ENCODE measurements around the gene IMMP1L. TPM values are rescaled to one million over a fixed set of nuclear protein-coding genes. Genes with fewer than 3 reads are reported as not detected.
"Not testable (repeated sequence)": the region's sequence is repeated elsewhere in the genome, so short reads cannot be mapped to it uniquely, and the experiment has no call there.

The IMMP1L gene
- total RNA-seq, 1 donor from 2014 or later, result 27.1 TPM

DNA sequence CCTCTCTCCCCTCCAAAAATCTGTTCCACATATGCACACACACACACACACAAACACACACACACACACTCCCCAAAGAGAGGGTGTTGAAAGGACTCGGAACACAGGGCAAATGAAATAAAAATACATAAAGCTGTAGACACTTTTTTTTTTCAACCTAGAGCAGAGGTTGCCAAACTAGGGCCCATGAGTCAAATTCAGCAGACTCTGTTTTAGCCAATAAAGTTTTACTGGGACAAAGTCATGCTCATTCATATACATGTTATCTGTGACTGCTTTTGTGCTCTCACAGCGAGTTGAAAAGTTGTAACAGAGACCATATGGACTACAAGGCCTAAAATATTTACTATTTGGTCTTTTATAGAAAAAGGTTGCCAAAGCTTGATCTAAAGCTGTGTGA, 8.9 kb downstream of the IMMP1L start:
- Histone ChIP-seq H3K27me3 (ENCODE audit: control insufficient read depth, insufficient read depth, low read length) (no peaks in the 10 kb centered on the region), H3K4me3 (ENCODE audit: low read depth, low read length) (no peak overlapping the region), H3K36me3 (ENCODE audit: control insufficient read depth, insufficient read depth, low read length) (no peaks in the 10 kb centered on the region)
- no peak for DNase-seq (ENCODE audit: low read depth)
- TF ChIP-seq, protein P1, sequence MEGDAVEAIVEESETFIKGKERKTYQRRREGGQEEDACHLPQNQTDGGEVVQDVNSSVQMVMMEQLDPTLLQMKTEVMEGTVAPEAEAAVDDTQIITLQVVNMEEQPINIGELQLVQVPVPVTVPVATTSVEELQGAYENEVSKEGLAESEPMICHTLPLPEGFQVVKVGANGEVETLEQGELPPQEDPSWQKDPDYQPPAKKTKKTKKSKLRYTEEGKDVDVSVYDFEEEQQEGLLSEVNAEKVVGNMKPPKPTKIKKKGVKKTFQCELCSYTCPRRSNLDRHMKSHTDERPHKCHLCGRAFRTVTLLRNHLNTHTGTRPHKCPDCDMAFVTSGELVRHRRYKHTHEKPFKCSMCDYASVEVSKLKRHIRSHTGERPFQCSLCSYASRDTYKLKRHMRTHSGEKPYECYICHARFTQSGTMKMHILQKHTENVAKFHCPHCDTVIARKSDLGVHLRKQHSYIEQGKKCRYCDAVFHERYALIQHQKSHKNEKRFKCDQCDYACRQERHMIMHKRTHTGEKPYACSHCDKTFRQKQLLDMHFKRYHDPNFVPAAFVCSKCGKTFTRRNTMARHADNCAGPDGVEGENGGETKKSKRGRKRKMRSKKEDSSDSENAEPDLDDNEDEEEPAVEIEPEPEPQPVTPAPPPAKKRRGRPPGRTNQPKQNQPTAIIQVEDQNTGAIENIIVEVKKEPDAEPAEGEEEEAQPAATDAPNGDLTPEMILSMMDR (IDR thresholded peaks at IDR 0.05; ENCODE audit: insufficient read depth, low read length, poor library complexity, severe bottlenecking), result no peak

DNA sequence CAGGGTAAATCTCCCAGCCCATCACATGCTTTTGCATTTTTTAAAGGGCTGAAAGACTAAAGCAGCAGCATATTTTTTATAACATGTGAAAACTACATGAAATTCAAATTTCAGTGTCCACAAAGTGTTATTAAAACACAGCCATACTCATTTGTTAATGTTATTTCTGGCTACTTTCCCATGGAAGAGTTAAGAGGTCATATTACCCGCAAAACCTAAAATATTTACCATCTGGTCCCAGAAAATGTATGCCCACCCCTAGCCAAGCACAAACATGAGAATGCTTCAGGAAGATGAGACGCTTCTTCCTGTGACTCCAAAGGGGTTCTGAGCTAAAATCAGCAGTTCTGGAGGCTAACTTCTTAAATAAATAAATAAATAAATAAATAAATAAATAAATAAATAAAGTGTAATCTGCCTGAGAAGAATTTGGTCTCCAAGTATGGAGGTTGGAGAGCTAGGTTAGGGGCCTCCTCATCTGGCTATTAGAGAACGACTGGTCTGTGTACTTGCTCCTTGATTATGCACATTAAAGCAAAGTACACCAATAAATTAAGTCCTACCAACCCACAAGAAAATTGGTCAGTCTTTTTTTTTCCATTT, 9.7 kb downstream of the IMMP1L start:
- H3K36me3 ChIP-seq (ENCODE audit: control insufficient read depth, insufficient read depth, low read length), result no peaks in the 10 kb centered on the region
- TF ChIP-seq, protein P1 (IDR thresholded peaks at IDR 0.05; ENCODE audit: insufficient read depth, low read length, poor library complexity, severe bottlenecking), result no peak
- no peak for DNase-seq (ENCODE audit: low read depth)
- H3K4me3 ChIP-seq (ENCODE audit: low read depth, low read length), result no peak overlapping the region
- H3K27me3 ChIP-seq (ENCODE audit: control insufficient read depth, insufficient read depth, low read length), result no peaks in the 10 kb centered on the region

GRCh38 chr11:31493762-31494161, 15.7 kb downstream of the IMMP1L start:
- DNase-seq (ENCODE audit: low read depth); H3K36me3 ChIP-seq (ENCODE audit: control insufficient read depth, insufficient read depth, low read length): not testable (repeated sequence)

GRCh38 chr11:31493235-31493634, 16.2 kb downstream of the IMMP1L start:
- DNase-seq (ENCODE audit: low read depth), result no peak
- Histone ChIP-seq H3K4me3 (ENCODE audit: low read depth, low read length) (no peak overlapping the region), H3K36me3 (ENCODE audit: control insufficient read depth, insufficient read depth, low read length) (no peaks in the 10 kb centered on the region), H3K27me3 (ENCODE audit: control insufficient read depth, insufficient read depth, low read length) (no peaks in the 10 kb centered on the region)
- TF ChIP-seq, protein P1 (IDR thresholded peaks at IDR 0.05; ENCODE audit: insufficient read depth, low read length, poor library complexity, severe bottlenecking), result no peak

More at GRCh38 chr11:31493762-31494161, 15.7 kb downstream of the IMMP1L start:
- not testable (repeated sequence) for H3K4me3 ChIP-seq (ENCODE audit: low read depth, low read length); H3K27me3 ChIP-seq (ENCODE audit: control insufficient read depth, insufficient read depth, low read length)

GRCh38 chr11:31492320-31492913, 17.0 kb downstream of the IMMP1L start:
- Histone ChIP-seq H3K27me3 (ENCODE audit: control insufficient read depth, insufficient read depth, low read length) (no peaks in the 10 kb centered on the region), H3K4me3 (ENCODE audit: low read depth, low read length) (no peak overlapping the region), H3K36me3 (ENCODE audit: control insufficient read depth, insufficient read depth, low read length) (no peaks in the 10 kb centered on the region)
- TF ChIP-seq, protein P1 (IDR thresholded peaks at IDR 0.05; ENCODE audit: insufficient read depth, low read length, poor library complexity, severe bottlenecking), result no peak
- no peak for DNase-seq (ENCODE audit: low read depth)

GRCh38 chr11:31487848-31488247, 21.6 kb downstream of the IMMP1L start:
- TF ChIP-seq, protein P1 (IDR thresholded peaks at IDR 0.05; ENCODE audit: insufficient read depth, low read length, poor library complexity, severe bottlenecking), result peak; percentile 30
- H3K27me3 ChIP-seq (ENCODE audit: control insufficient read depth, insufficient read depth, low read length), result no peaks in the 10 kb centered on the region
- H3K36me3 ChIP-seq (ENCODE audit: control insufficient read depth, insufficient read depth, low read length), result no peaks in the 10 kb centered on the region
- no peak for DNase-seq (ENCODE audit: low read depth)
- no peak overlapping the region for H3K4me3 ChIP-seq (ENCODE audit: low read depth, low read length)

Data from kidney epithelial cell (primary cell).